KMS-11 (cell line): Measurements from ENCODE around the gene STAMBP.

ENCODE experiments used
- H2AFZ ChIP-seq: fragments of 200-600 bp; sonication (generic); 2 replicates; pipeline ENCODE4 v1.6.1; 2016; ENCODE audit warnings: antibody characterized with exemption, mixed run types, low read depth
- H3K27ac ChIP-seq: fragments of 200-600 bp; sonication (generic); 2 replicates; pipeline ENCODE4 v1.6.1; 2016; ENCODE audit warnings: mild to moderate bottlenecking, mixed run types
- H3K27me3 ChIP-seq: fragments of 200-600 bp; sonication (generic); 2 replicates; pipeline ENCODE4 v1.6.1; 2017; ENCODE audit warnings: mild to moderate bottlenecking, low read depth, mixed run types, moderate library complexity; ENCODE audit not compliant: insufficient read depth
- H3K36me3 ChIP-seq: fragments of 200-600 bp; sonication (generic); 2 replicates; pipeline ENCODE4 v1.6.1; 2017; ENCODE audit warnings: mild to moderate bottlenecking, mixed run types; ENCODE audit not compliant: insufficient read depth
- H3K4me1 ChIP-seq: fragments of 200-600 bp; sonication (generic); 2 replicates; pipeline ENCODE4 v1.6.1; 2016; ENCODE audit warnings: mild to moderate bottlenecking, low read depth, mixed run types; ENCODE audit not compliant: poor library complexity, severe bottlenecking
- H3K4me2 ChIP-seq: fragments of 200-600 bp; sonication (generic); 2 replicates; pipeline ENCODE4 v1.7.0; 2016; ENCODE audit warnings: mild to moderate bottlenecking, mixed run types
- H3K4me3 ChIP-seq: fragments of 200-600 bp; sonication (generic); IDR thresholded peaks from 2 replicates; pipeline ENCODE4 v1.6.1; 2017; ENCODE audit warnings: low read depth, low read length, mixed read lengths; ENCODE audit not compliant: insufficient read depth
- H3K79me2 ChIP-seq: fragments of 200-600 bp; sonication (generic); 2 replicates; pipeline ENCODE4 v1.6.1; 2016; ENCODE audit warnings: low read depth, mixed run types; ENCODE audit not compliant: insufficient read depth
- H3K9ac ChIP-seq: fragments of 200-600 bp; sonication (generic); 2 replicates; pipeline ENCODE4 v1.6.1; 2016; ENCODE audit warnings: mild to moderate bottlenecking, mixed run types
- H4K20me1 ChIP-seq: fragments of 200-600 bp; sonication (generic); 2 replicates; pipeline ENCODE4 v1.6.1; 2016; ENCODE audit warnings: mild to moderate bottlenecking, mixed run types; ENCODE audit not compliant: insufficient read depth
- TF ChIP-seq, protein P1 (sequence below): fragments of 200-600 bp; sonication (generic); conservative IDR thresholded peaks from 2 replicates; pipeline ENCODE4 v1.6.1; 2017; ENCODE audit warnings: low read depth, mild to moderate bottlenecking, antibody characterized with exemption, low read length, moderate library complexity, mixed read lengths

The STAMBP gene

DNA sequence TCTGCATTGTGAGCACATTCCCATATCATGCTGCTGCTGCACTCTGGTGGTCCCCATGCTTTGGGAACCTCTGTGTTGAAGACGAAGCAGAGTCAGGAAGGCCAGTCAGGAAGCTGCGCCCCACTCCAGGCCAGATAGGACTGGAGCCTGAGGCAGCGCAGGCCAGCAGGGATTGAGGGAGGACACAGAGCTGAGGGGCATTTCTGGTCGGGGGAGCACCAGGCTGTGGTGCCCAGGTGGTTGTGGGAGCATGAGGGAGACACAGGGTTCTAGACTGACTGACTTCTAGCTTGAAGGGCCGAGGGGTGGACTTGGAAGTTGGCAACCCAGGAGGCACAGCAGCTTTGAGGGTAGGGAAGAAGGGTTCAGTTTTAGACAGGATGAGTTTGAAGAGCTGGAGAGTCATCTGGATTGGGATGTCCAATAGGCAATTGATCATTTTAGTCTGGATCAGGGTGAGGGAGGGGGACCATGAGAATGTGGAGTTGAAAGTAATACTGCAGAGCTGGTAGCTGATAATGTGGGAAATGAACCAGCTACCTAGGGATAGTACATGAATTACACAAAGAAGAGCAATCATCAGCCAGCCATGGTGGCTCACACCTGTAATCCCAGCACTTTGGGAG lies 62.6 kb downstream of the STAMBP start:
- Histone ChIP-seq H3K9ac (no peak overlapping the region), H3K27me3 (no peaks in the 10 kb centered on the region), H2AFZ (no peak overlapping the region), H3K79me2 (no peaks in the 10 kb centered on the region), H3K27ac (no peak overlapping the region), H3K36me3 (no peaks in the 10 kb centered on the region), H3K4me2 (no peak overlapping the region), H3K4me1 (peaks cover 10% of the 10 kb centered on the region), H3K4me3 (no peak overlapping the region), H4K20me1 (no peaks in the 10 kb centered on the region)
- TF ChIP-seq, protein P1, sequence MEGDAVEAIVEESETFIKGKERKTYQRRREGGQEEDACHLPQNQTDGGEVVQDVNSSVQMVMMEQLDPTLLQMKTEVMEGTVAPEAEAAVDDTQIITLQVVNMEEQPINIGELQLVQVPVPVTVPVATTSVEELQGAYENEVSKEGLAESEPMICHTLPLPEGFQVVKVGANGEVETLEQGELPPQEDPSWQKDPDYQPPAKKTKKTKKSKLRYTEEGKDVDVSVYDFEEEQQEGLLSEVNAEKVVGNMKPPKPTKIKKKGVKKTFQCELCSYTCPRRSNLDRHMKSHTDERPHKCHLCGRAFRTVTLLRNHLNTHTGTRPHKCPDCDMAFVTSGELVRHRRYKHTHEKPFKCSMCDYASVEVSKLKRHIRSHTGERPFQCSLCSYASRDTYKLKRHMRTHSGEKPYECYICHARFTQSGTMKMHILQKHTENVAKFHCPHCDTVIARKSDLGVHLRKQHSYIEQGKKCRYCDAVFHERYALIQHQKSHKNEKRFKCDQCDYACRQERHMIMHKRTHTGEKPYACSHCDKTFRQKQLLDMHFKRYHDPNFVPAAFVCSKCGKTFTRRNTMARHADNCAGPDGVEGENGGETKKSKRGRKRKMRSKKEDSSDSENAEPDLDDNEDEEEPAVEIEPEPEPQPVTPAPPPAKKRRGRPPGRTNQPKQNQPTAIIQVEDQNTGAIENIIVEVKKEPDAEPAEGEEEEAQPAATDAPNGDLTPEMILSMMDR = no peak

DNA sequence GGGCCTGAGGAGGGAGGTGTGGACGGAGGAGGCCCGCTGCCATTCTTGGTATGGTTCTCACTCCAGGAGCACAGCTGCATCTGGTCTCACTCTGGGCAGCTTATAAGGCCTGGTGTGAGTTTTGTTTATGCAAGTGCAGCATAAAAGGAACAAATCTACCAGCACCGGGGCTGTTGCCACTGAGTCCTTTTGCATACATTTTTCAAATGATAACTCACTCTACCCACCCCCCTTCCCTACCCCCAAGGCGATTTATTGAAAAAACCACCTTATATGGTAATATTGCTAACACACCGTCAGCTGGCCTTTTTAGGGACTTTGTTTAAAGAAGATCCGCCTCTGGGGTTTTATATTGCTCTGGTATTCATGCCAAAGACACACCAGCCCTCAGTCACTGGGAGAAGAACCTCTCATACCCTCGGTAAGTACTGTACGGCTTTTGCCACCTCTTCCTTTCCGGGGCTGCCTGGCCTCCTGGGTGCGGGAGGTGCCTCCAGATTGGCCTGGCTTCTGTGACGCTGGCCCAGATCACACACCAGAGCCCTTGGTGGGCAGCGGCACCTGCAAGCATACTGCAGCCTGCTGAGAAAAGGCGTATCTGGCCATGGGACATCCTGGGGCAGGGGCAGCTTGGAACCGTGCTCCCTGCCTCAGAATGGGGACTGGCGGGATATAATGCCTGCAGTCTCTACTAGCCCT lies 64.0 kb downstream of the STAMBP start, which contains the start of gene ACTG2:
Gene ACTG2 (plus strand): TSS at position 378 of the 699 bp plus-strand sequence. CDS start 8,304 bp downstream, outside the sequence.
- Histone ChIP-seq H4K20me1 (no peaks in the 10 kb centered on the region), H3K27me3 (no peaks in the 10 kb centered on the region; the same call in 1 of the 2 replicates), H3K9ac (no peak within 1 kb of the TSS), H3K79me2 (no peaks in the 10 kb centered on the region), H2AFZ (no peak within 1 kb of the TSS), H3K36me3 (no peaks in the 10 kb centered on the region), H3K4me2 (no peak within 1 kb of the TSS), H3K27ac (no peak within 1 kb of the TSS), H3K4me1 (peaks cover 24% of the 10 kb centered on the region), H3K4me3 (no peak within 1 kb of the TSS)
- TF ChIP-seq, protein P1 = no peak

DNA sequence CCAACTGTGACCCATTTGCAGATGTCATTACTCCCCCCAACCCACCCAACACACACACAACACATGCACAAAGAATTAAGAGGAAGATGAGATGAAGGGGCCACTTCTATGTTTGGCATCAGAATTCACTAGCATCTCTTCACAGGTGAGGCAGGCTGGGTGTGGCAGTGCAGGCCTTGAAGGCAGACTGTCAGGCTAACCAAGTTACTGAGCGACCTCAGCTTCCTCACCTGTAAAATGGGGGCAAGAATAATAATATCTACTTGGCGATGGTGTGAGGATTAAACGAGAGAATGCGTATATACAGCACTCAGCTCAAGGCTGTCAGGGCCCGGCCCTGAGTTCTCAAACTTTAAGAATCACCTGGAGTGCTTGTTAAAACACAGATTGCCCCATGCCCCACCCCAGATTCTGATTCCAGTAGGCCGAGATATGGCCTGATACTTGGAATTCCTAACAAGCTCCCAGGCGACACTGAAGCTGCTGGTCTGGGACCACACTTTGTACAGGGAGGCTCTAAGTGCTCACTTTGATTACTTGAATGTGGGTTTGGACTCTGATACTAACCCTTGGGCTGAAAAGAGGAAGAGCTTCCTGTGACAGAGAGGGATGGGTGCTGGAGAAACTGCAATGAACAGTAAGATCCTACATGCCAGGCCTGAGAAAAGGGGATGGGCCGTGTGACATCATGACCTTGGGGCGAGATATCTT lies 65.2 kb downstream of the STAMBP start:
- no peak overlapping the region for H3K4me2 ChIP-seq
- H3K9ac ChIP-seq = no peak overlapping the region
- H3K36me3 ChIP-seq = no peaks in the 10 kb centered on the region
- TF ChIP-seq, protein P1 = no peak
- H2AFZ ChIP-seq = no peak overlapping the region
- H3K27ac ChIP-seq = no peak overlapping the region
- no peaks in the 10 kb centered on the region for H3K79me2 ChIP-seq
- H3K27me3 ChIP-seq = peaks cover 4% of the 10 kb centered on the region; the same call in 1 of the 2 replicates
- H4K20me1 ChIP-seq = no peaks in the 10 kb centered on the region
- H3K4me1 ChIP-seq = peaks cover 25% of the 10 kb centered on the region
- H3K4me3 ChIP-seq = no peak overlapping the region

DNA sequence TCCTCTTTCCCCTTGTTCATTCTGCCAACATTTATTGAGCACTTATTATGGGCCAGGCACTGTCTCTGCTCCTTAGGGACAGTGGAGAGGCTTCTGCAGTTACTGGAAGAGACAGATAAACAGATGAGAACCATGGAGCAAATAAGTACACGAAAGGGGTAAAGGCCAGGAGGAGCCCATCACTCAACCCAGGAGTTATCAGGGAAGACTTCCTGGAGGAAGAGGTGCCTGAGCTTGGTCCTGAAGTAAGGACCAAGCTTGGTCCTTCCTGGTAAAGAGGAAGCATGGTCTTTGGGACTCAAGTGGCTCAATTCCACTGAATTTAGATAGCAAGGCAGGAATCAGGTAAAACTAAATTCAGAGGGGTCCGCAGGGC lies 65.7 kb downstream of the STAMBP start:
- no peaks in the 10 kb centered on the region for H4K20me1 ChIP-seq
- H2AFZ ChIP-seq = no peak overlapping the region
- H3K36me3 ChIP-seq = no peaks in the 10 kb centered on the region
- H3K9ac ChIP-seq = no peak overlapping the region
- no peak overlapping the region for H3K4me3 ChIP-seq
- H3K79me2 ChIP-seq = no peaks in the 10 kb centered on the region
- H3K27me3 ChIP-seq = peaks cover 4% of the 10 kb centered on the region; the same call in 1 of the 2 replicates
- no peak overlapping the region for H3K4me2 ChIP-seq
- TF ChIP-seq, protein P1 = no peak
- H3K27ac ChIP-seq = no peak overlapping the region
- H3K4me1 ChIP-seq = peaks cover 25% of the 10 kb centered on the region
